IPS DF 4.7 (cell line): ENCODE measurements around the gene POLR2M.

Experiments
- DNase-seq: peaks from one replicate; pipeline ENCODE4 v3.0.0-alpha.2; 2013; ENCODE audit warnings: low spot score; ENCODE audit errors: extremely low read depth

Gene POLR2M

GRCh38 chr15:57691082-57691481 is 15.4 kb upstream of the POLR2M start:
- DNase-seq, result no peak

GRCh38 chr15:57692709-57693108 is 13.8 kb upstream of the POLR2M start:
- no peak for DNase-seq

GRCh38 chr15:57694279-57694678 is 12.2 kb upstream of the POLR2M start:
- DNase-seq, result no peak

- DNase-seq, result no peak
Observed at GRCh38 chr15:57696146-57696545, 10.4 kb upstream of the POLR2M start.

GRCh38 chr15:57697588-57697987 is 8.9 kb upstream of the POLR2M start:
- no peak for DNase-seq

- DNase-seq, result no peak
Observed at GRCh38 chr15:57698243-57698642, 8.3 kb upstream of the POLR2M start.

- no peak for DNase-seq
Observed at GRCh38 chr15:57698991-57699390, 7.5 kb upstream of the POLR2M start.

- DNase-seq, result no peak
Observed at GRCh38 chr15:57703387-57703786, 3.1 kb upstream of the POLR2M start.

- no peak for DNase-seq
Observed at GRCh38 chr15:57704441-57704840, 2.1 kb upstream of the POLR2M start.

- no peak for DNase-seq
Observed at GRCh38 chr15:57705746-57706404, 639 bp upstream of the POLR2M start.

GRCh38 chr15:57708047-57708446 is 1.5 kb downstream of the POLR2M start:
- DNase-seq, result no peak

GRCh38 chr15:57718309-57718708 is 11.8 kb downstream of the POLR2M start:
- no peak for DNase-seq

GRCh38 chr15:57720867-57721266 is 14.4 kb downstream of the POLR2M start:
- no peak for DNase-seq

GRCh38 chr15:57726411-57726810 is 19.9 kb downstream of the POLR2M start:
- DNase-seq, result no peak

- DNase-seq, result no peak
Observed at GRCh38 chr15:57727031-57727430, 20.5 kb downstream of the POLR2M start.

GRCh38 chr15:57728436-57728835 is 21.9 kb downstream of the POLR2M start:
- no peak for DNase-seq

- DNase-seq, result no peak
Observed at GRCh38 chr15:57730876-57731275, 24.4 kb downstream of the POLR2M start.

GRCh38 chr15:57731530-57732103 is 25.1 kb downstream of the POLR2M start:
- DNase-seq, result no peak

GRCh38 chr15:57732526-57733331 is 26.2 kb downstream of the POLR2M start:
- DNase-seq, result no peak

GRCh38 chr15:57734860-57735259 is 28.3 kb downstream of the POLR2M start:
- DNase-seq, result no peak

GRCh38 chr15:57735431-57735830 is 28.9 kb downstream of the POLR2M start:
- DNase-seq, result no peak

- no peak for DNase-seq
Observed at GRCh38 chr15:57735891-57736290, 29.4 kb downstream of the POLR2M start.

- no peak for DNase-seq
Observed at GRCh38 chr15:57736591-57736990, 30.1 kb downstream of the POLR2M start.
